Pancreas (tissue), 10 donors: Measurements from ENCODE around the gene PDGFC. TPM values are rescaled to one million over a fixed set of nuclear protein-coding genes. Genes with fewer than 3 reads are reported as not detected.

Experiments used
- ATAC-seq, 4 donors: fragments of 200-7000 bp; cut with Tn5 transposase; one replicate each; pipeline versions ENCODE4 v1.8.0 to v1.9.1; 2020; ENCODE audit warnings: mild to moderate bottlenecking in 4 of 4, moderate library complexity in 4 of 4
- DNase-seq, 6 donors: peaks; one replicate each; pipeline ENCODE4 v3.0.0-alpha.2; 2020
- FAIRE-seq: peaks from 2 replicates; lab custom pipeline; 2012; peaks lifted over from hg19 to GRCh38; lab: Jason Lieb, UNC
- H3K27ac ChIP-seq, 4 donors: fragments of 200-600 bp; sonication (generic); 1 replicate in 3 of 4; 2 replicates in 1 of 4; pipeline versions ENCODE4 v1.5.0 to v1.8.0; 2020
- H3K27me3 ChIP-seq, 4 donors: fragments of 200-600 bp; one replicate each; pipeline ENCODE4 v1.8.0; 2021
- H3K36me3 ChIP-seq, 3 donors: fragments of 200-600 bp; sonication (generic) in 1 of 3; one replicate each; pipeline versions ENCODE4 v1.5.0 to v1.8.0; 2020 to 2021
- H3K4me1 ChIP-seq, 3 donors: fragments of 200-600 bp; one replicate each; pipeline ENCODE4 v1.8.0; 2021
- H3K4me3 ChIP-seq, 4 donors: fragments of 200-600 bp; sonication (generic) in 2 of 4; one replicate each; pipeline versions ENCODE4 v1.5.0 to v1.8.0; 2020 to 2021
- H3K9me3 ChIP-seq, 4 donors: fragments of 200-600 bp; one replicate each; pipeline ENCODE4 v1.8.0; 2021
- WGBS, 2 donors: extraction: QIAGEN DNeasy Blood & Tissue Kit; methylation state at CpG; one replicate each; pipeline ENCODE4 v1.1.7; 2013; 5-methylcytosine and 5-hydroxymethylcytosine counted together
- intact Hi-C, 3 donors: fragments of 100-400 bp; cut with DNase I; formaldehyde crosslinking; loops; one replicate each; pipeline versions ENCODE4 v1.11.1 to v1.14.2; 2022
- polyA plus RNA-seq, 2 donors: library from polyadenylated mRNA; stranded (reverse); fragments of 200-250 nt; gene quantifications; one replicate each; pipeline ENCODE4 v1.2.3, GENCODE V29; 2013
- total RNA-seq, 6 donors: library from RNA; stranded (reverse); fragmentation: NEBNext Ultra II Directional in 4 of 6; extraction: Animal tissue kit (Norgen Biotek cat#: 25700) in 4 of 6; gene quantifications; one replicate each; pipeline versions ENCODE4 v1.2.1 to v1.2.4, GENCODE V29; 2021 to 2023
- TF ChIP-seq, protein P1 (sequence below), 4 donors: fragments of 200-600 bp; sonication (generic) in 3 of 4; IDR thresholded peaks; one replicate each; pipeline versions ENCODE4 v1.5.0 to v1.8.0; 2021; ENCODE audit warnings: antibody characterized with exemption in 4 of 4
- donor health status: healthy with polysubstance abuse.
- donor health status: DM: no; HTN: no; CAD: no; lungs with moderate emphysema.
- donor health status: DM: no; HTN: no; CAD: no.
- donor health status: control.
- donor health status: control.
- donor health status: Bipolar disorder and iron deficiency.
- donor health status: DM: yes; HTN: yes; CAD: no.
- donor health status: DM: no; HTN: no; CAD: no.
- donor health status: DM: no; HTN: no; CAD: no.
- donor health status: DM: yes; HTN: yes; CAD: no.

Gene PDGFC
- total and polyA plus RNA-seq, 8 donors: 4.3 to 32.9 (median 12.9) TPM

DNA sequence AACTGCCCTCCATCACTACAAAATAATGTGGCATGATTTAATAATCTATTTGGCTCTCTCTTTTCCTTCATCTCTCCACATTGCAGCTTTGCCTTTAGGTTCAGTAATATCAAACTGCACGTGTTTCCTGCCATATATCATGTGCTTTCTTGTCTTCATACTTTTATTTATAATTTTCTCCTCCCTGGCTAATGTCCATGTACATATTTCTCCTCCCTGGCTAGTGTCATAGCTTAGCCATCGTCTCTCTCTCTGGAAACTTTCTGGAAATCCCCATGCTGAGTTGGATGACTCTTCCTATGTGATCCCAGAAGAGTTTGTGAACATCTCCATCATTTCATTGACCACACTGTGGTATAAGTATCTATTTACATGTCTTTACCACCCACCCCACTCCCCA lies 21.3 kb upstream of the PDGFC start:
- intact Hi-C loops: no loop called here
- WGBS, 2 donors: 56 to 73% methylated on average over 2 of the region's 2 CpGs
- no peak overlapping the region for H3K4me3 ChIP-seq

DNA sequence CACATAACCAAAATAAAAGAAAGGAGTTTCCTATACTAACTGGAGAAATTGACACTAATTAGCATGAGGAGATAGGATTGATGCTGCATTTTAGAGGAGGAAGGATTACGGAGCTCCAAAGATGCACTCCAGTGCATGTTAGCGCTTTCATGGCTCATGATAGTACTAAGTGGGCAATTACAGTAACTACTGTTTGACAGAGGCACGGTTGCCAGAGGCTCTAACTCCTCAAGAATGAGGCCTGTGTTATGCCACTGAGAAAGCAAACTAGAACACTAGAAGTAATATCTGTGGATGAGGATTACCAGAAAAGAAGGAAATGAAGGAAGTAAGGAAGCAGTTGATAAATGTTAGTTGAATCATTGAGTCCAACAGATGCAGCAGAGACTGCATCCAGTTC lies 19.6 kb upstream of the PDGFC start:
- no peak overlapping the region for H3K27ac ChIP-seq
- ATAC-seq: no peak
- no peak for FAIRE-seq
- no peak overlapping the region for H3K4me3 ChIP-seq
- DNase-seq: no peak
- no peaks in the 10 kb centered on the region for H3K36me3 ChIP-seq
- WGBS, 2 donors: 85 to 94% methylated on average over 3 of the region's 3 CpGs
- no peaks in the 10 kb centered on the region for H3K9me3 ChIP-seq
- no peaks in the 10 kb centered on the region for H3K27me3 ChIP-seq
- no peaks in the 10 kb centered on the region for H3K4me1 ChIP-seq
- TF ChIP-seq, protein P1, sequence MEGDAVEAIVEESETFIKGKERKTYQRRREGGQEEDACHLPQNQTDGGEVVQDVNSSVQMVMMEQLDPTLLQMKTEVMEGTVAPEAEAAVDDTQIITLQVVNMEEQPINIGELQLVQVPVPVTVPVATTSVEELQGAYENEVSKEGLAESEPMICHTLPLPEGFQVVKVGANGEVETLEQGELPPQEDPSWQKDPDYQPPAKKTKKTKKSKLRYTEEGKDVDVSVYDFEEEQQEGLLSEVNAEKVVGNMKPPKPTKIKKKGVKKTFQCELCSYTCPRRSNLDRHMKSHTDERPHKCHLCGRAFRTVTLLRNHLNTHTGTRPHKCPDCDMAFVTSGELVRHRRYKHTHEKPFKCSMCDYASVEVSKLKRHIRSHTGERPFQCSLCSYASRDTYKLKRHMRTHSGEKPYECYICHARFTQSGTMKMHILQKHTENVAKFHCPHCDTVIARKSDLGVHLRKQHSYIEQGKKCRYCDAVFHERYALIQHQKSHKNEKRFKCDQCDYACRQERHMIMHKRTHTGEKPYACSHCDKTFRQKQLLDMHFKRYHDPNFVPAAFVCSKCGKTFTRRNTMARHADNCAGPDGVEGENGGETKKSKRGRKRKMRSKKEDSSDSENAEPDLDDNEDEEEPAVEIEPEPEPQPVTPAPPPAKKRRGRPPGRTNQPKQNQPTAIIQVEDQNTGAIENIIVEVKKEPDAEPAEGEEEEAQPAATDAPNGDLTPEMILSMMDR (IDR thresholded peaks at IDR 0.05): no peak
- intact Hi-C loops: no loop called here

More for the DNA sequence above, 21.3 kb upstream of the PDGFC start:
- TF ChIP-seq, protein P1 (IDR thresholded peaks at IDR 0.05): no peak
- H3K36me3 ChIP-seq: no peaks in the 10 kb centered on the region
- no peaks in the 10 kb centered on the region for H3K9me3 ChIP-seq
- DNase-seq (no peak), ATAC-seq (no peak), FAIRE-seq (no peak)
- H3K27ac ChIP-seq: no peak overlapping the region
- H3K27me3 ChIP-seq: no peaks in the 10 kb centered on the region
- peaks cover 0 to 1% (median under 1%) of the 10 kb centered on the region in 3 donors for H3K4me1 ChIP-seq

DNA sequence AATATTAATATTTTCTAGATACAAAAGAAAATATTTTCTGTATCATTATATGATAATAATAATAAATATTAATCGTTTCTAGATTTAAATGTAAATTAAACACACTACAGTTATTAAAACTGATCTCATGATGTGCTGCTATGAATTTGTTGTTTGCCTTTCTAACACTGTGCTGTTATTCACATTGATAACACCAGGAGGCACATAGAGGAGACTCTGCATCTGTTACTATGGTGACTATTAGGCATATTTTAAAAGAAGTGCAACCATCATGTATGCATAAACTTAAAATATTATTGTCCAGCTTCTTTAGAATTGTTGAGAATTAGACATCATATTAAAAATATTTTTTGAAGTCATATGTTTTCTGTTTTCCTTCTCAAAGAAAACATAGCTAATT lies 11.8 kb upstream of the PDGFC start:
- no peak for DNase-seq
- ATAC-seq: peak in 3 of 4 donors; percentile 61 to 77 (median 63)
- FAIRE-seq: no peak

DNA sequence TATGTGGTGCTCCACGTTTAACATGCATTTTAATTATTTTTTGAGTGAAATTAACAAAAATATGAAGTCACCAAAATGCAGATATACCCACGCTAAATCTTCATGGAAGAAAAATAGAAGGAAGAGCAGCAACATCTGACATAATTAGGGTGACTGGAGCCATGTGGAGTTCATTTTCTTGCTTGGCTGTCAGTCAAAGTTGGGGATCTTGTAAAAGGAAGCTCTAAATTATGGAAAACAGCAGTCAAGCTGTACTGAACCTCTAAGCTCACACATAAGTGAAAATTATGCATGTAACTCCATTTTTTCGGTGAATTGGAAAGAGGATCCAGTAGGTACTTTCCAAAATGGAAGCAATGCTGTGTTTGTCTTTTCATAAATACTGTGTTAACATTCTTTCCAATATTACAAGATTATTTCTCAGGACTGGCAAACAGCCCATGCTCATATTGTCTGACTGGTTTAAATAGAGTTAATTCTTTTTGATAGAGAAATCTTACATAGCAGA lies 9.7 kb upstream of the PDGFC start:
- intact Hi-C loops: no loop called here
- 64 to 81% methylated on average over 3 of the region's 3 CpGs for WGBS, 2 donors

More for the DNA sequence above, 11.8 kb upstream of the PDGFC start:
- 36 to 48% methylated on average over 1 of the region's 1 CpG for WGBS, 2 donors
- TF ChIP-seq, protein P1 (IDR thresholded peaks at IDR 0.05): peak; percentile 1 to 33 (median 13)
- intact Hi-C loops: no loop called here
- H3K9me3 ChIP-seq: no peaks in the 10 kb centered on the region
- H3K36me3 ChIP-seq: no peaks in the 10 kb centered on the region
- H3K27ac ChIP-seq: no peak overlapping the region
- no peaks in the 10 kb centered on the region for H3K27me3 ChIP-seq
- no peak overlapping the region for H3K4me3 ChIP-seq
- H3K4me1 ChIP-seq: no peaks in the 10 kb centered on the region

More for the DNA sequence above, 9.7 kb upstream of the PDGFC start:
- no peak overlapping the region for H3K4me3 ChIP-seq
- no peak overlapping the region for H3K27ac ChIP-seq
- no peaks in the 10 kb centered on the region for H3K36me3 ChIP-seq
- ATAC-seq (no peak), DNase-seq (no peak), FAIRE-seq (no peak)
- TF ChIP-seq, protein P1 (IDR thresholded peaks at IDR 0.05): no peak
- H3K4me1 ChIP-seq: peaks cover 0 to 5% (median 4%) of the 10 kb centered on the region in 3 donors
- no peaks in the 10 kb centered on the region for H3K27me3 ChIP-seq
- H3K9me3 ChIP-seq: no peaks in the 10 kb centered on the region
